ENCODE measurements around the gene TRPM3. TPM values are rescaled to one million over a fixed set of nuclear protein-coding genes. Genes with fewer than 3 reads are reported as not detected.

Gene TRPM3
- total RNA-seq, 1 donor from 2014 or later: not detected

DNA sequence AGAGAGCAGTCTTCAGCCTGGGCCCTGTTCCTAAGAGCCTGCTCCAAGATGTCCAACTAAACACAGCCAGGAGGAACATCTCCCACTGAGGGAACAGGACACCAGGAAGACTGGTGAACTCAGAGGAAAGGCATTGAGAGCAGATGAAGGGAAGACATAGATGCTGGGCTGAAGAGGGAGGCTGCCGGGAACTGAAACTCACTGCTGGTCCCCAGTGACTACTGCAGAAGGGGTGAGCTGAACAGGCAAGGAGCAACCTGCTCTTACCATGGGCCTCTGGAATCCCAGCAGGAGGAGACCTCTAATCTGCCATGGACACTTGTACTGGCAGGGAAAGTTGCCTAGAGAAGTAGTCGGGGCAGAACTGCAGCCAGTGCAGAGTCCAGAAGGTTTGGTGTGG is 95.7 kb downstream of the TRPM3 start:
- Mint-ChIP-seq H3K9me3 (no peaks in the 10 kb centered on the region), H3K36me3 (ENCODE audit: low read depth) (no peaks in the 10 kb centered on the region), H3K27me3 (ENCODE audit: low read depth) (no peaks in the 10 kb centered on the region), H3K4me3 (ENCODE audit: low read depth) (no peak overlapping the region), H3K4me1 (ENCODE audit: low read depth) (no peaks in the 10 kb centered on the region), H3K27ac (no peak overlapping the region)
- intact Hi-C loops (cut with micrococcal nuclease): no loop called here
- no peak for DNase-seq (ENCODE audit: low spot score)

DNA sequence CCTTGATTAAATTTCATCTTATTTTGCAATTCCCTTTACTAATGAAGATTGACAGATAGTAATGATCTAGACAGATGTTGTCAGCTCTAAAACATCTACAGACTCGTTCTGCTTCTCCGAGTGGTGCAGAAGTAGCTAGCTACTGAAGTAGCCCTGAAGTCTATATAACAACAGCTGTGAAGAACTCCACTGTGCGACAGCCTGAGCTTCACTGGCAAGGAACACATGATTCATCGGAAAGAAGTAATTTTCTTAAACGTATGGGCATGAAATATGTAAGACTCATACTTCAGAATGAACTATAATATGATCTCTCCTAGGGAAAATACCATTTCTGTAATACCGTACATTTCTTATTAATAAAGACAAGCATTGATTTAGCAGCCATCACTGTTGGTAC is 96.2 kb downstream of the TRPM3 start:
- no peaks in the 10 kb centered on the region for H3K9me3 Mint-ChIP-seq
- DNase-seq (ENCODE audit: low spot score): no peak
- H3K27me3 Mint-ChIP-seq (ENCODE audit: low read depth): no peaks in the 10 kb centered on the region
- no peak overlapping the region for H3K4me3 Mint-ChIP-seq (ENCODE audit: low read depth)
- intact Hi-C loops (cut with micrococcal nuclease): no loop called here
- no peaks in the 10 kb centered on the region for H3K36me3 Mint-ChIP-seq (ENCODE audit: low read depth)
- H3K4me1 Mint-ChIP-seq (ENCODE audit: low read depth): no peaks in the 10 kb centered on the region
- H3K27ac Mint-ChIP-seq: no peak overlapping the region

DNA sequence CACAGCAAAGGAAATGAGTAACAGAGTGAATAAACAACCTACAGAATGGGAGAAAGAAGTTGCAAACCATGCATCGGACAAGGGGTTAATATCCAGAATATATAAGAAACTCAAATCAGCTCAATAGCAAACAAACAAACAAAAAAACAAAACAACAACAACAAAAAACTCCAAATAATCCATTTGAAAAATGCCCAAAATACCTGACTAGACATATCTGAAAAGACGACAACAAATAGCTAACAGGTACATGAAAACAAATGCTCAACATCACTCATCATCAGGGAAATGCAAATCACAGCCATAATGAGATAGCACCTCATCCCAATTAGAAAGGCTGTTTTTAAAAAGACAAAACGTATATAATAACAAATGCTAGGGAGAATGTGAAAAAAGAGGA is 111.2 kb downstream of the TRPM3 start:
- H3K36me3 Mint-ChIP-seq (ENCODE audit: low read depth): no peaks in the 10 kb centered on the region
- intact Hi-C loops (cut with micrococcal nuclease): no loop called here
- no peak overlapping the region for H3K27ac Mint-ChIP-seq
- peaks cover 12% of the 10 kb centered on the region for H3K9me3 Mint-ChIP-seq
- DNase-seq (ENCODE audit: low spot score): no peak
- H3K4me1 Mint-ChIP-seq (ENCODE audit: low read depth): no peaks in the 10 kb centered on the region
- H3K4me3 Mint-ChIP-seq (ENCODE audit: low read depth): no peak overlapping the region
- no peaks in the 10 kb centered on the region for H3K27me3 Mint-ChIP-seq (ENCODE audit: low read depth)

DNA sequence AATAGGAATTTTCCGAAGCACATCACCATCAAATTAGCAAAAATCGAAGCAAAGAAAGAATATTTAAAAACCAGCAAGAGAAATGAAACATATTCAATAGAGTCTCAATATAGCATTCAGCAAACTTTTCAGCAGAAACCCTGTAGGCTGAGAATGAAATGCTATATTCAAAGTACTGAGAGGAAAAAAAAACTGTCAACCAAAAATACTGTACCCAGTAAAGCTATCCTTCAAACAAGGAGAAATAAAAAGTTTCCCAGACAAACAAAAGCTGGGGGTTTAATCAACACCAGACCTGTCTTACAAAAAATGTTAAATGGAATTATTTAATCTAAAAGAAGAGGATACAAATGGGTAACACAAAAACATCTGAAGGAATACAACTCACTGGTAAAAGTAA is 116.0 kb downstream of the TRPM3 start:
- H3K36me3 Mint-ChIP-seq (ENCODE audit: low read depth): no peaks in the 10 kb centered on the region
- no peak overlapping the region for H3K27ac Mint-ChIP-seq
- H3K4me1 Mint-ChIP-seq (ENCODE audit: low read depth): no peaks in the 10 kb centered on the region
- H3K4me3 Mint-ChIP-seq (ENCODE audit: low read depth): no peak overlapping the region
- no peak for DNase-seq (ENCODE audit: low spot score)
- H3K27me3 Mint-ChIP-seq (ENCODE audit: low read depth): no peaks in the 10 kb centered on the region
- peaks cover 18% of the 10 kb centered on the region for H3K9me3 Mint-ChIP-seq
- intact Hi-C loops (cut with micrococcal nuclease): no loop called here

DNA sequence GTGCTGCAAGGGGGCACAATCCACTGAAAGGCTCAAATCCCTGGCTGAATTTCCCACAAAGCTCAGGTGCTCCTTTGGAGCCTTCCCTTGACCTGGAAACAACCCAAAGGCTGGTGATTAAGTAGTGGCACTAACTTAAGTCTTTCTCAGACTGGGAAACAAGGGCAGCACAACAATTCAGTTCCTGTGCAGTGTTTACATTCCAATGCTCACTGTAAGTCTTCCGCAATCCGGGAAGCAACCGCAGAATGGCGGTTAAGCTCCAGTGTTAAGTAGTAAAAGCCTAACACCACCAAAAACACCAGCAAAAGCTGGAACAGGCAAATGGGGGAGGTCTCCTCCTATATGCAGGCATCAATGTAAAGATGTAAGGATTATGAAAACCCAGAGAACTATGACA is 117.2 kb downstream of the TRPM3 start:
- H3K36me3 Mint-ChIP-seq (ENCODE audit: low read depth): no peaks in the 10 kb centered on the region
- no peak overlapping the region for H3K27ac Mint-ChIP-seq
- H3K4me1 Mint-ChIP-seq (ENCODE audit: low read depth): no peaks in the 10 kb centered on the region
- intact Hi-C loops (cut with micrococcal nuclease): no loop called here
- H3K9me3 Mint-ChIP-seq: peaks cover 18% of the 10 kb centered on the region
- no peaks in the 10 kb centered on the region for H3K27me3 Mint-ChIP-seq (ENCODE audit: low read depth)
- DNase-seq (ENCODE audit: low spot score): no peak
- no peak overlapping the region for H3K4me3 Mint-ChIP-seq (ENCODE audit: low read depth)

DNA sequence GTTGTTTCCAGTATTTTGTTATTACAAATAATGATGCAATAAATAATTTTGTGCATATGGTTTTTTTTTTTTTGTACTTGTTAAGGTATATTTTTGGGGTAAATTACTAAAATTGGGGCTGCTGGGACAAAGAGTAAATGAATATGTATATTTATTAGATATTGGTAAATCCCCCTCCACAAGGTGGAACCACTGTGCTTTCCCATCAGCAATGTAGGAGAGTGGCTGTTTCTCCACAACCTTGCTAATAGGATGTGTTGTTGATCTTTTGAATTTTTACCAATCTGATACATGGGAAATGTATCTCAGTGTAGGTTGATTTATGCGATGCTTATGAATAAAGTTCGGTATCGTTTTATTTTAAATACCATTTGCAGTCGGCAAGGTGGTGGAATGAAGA is 118.1 kb downstream of the TRPM3 start:
- DNase-seq (ENCODE audit: low spot score): no peak
- H3K27ac Mint-ChIP-seq: no peak overlapping the region
- H3K27me3 Mint-ChIP-seq (ENCODE audit: low read depth): no peaks in the 10 kb centered on the region
- H3K9me3 Mint-ChIP-seq: peaks cover 18% of the 10 kb centered on the region
- no peaks in the 10 kb centered on the region for H3K36me3 Mint-ChIP-seq (ENCODE audit: low read depth)
- no peaks in the 10 kb centered on the region for H3K4me1 Mint-ChIP-seq (ENCODE audit: low read depth)
- H3K4me3 Mint-ChIP-seq (ENCODE audit: low read depth): no peak overlapping the region
- intact Hi-C loops (cut with micrococcal nuclease): no loop called here

DNA sequence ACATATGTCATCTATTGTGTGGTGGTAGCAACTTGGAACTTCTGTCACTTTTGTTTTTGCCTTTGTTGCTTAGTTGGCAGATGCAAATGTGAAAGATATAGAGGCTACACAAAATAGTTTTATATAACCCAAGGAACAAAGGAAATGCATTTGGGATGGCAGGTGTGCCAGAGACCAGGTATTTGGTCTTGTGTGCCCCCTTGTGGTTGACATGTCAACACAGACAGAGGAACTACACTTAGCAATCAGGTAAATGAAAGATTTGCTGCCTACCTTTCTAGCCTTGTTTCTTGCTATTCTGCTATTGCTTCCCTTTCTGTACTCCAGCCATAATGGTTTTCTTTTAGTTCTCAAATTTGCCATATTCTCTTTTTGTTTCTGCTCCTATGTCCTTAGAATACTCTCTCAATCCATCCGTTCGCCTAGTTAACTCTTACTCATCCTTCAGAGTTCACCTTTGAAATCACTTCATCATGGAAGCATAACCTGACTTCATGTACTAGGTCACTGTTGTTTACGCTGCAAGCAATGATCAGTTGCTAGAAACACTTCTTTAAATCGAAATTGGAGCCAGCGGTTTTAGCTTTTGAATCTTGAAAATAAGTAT is 119.5 kb downstream of the TRPM3 start:
- Mint-ChIP-seq H3K4me1 (ENCODE audit: low read depth) (no peaks in the 10 kb centered on the region), H3K36me3 (ENCODE audit: low read depth) (no peaks in the 10 kb centered on the region), H3K9me3 (peaks cover 15% of the 10 kb centered on the region), H3K4me3 (ENCODE audit: low read depth) (no peak overlapping the region), H3K27me3 (ENCODE audit: low read depth) (no peaks in the 10 kb centered on the region), H3K27ac (no peak overlapping the region)
- intact Hi-C loops (cut with micrococcal nuclease): no loop called here
- no peak for DNase-seq (ENCODE audit: low spot score)

DNA sequence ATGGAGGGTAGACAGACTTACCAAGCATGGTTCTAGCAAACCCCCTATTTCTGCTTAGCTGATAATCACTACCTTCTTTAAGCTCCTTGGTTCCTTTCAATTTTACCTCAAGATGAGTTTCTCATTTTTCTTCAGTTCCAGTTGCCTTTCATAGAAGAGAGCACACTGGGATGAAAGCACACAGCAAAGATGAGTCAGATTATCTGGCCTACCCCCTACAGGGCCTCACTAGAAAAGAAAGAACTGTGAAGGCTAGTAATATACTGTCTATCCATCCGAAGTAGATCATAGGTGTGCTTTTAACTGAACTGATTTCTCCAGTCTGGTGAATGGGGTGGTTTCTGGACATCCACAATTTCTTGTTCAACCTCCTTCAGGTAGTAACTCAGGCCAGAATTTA is 122.5 kb downstream of the TRPM3 start:
- Mint-ChIP-seq H3K27ac (no peak overlapping the region), H3K27me3 (ENCODE audit: low read depth) (no peaks in the 10 kb centered on the region), H3K9me3 (no peaks in the 10 kb centered on the region), H3K4me1 (ENCODE audit: low read depth) (no peaks in the 10 kb centered on the region), H3K36me3 (ENCODE audit: low read depth) (no peaks in the 10 kb centered on the region), H3K4me3 (ENCODE audit: low read depth) (no peak overlapping the region)
- no peak for DNase-seq (ENCODE audit: low spot score)
- intact Hi-C loops (cut with micrococcal nuclease): no loop called here

DNA sequence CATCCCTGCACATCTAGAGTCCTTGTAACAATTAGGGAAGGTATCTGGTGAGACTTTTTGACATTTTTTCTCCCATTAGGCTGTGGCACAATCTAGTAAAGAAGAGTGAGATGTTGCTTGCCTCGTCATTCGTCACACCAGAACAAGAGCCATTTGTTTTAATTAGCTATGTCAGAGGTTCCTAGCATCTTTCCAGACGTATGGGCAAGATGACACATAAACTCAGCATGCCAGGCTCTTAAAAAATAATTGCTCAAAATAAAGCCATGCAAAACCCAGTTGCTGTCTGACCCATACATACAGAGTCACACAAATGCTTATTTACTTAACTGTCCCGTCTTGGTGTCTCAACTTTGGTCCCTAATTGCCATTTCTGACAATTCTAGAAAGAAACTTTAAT is 125.9 kb downstream of the TRPM3 start:
- no peak overlapping the region for H3K27ac Mint-ChIP-seq
- no peaks in the 10 kb centered on the region for H3K4me1 Mint-ChIP-seq (ENCODE audit: low read depth)
- H3K4me3 Mint-ChIP-seq (ENCODE audit: low read depth): no peak overlapping the region
- no peak for DNase-seq (ENCODE audit: low spot score)
- intact Hi-C loops (cut with micrococcal nuclease): no loop called here
- no peaks in the 10 kb centered on the region for H3K27me3 Mint-ChIP-seq (ENCODE audit: low read depth)
- no peaks in the 10 kb centered on the region for H3K9me3 Mint-ChIP-seq
- H3K36me3 Mint-ChIP-seq (ENCODE audit: low read depth): no peaks in the 10 kb centered on the region

DNA sequence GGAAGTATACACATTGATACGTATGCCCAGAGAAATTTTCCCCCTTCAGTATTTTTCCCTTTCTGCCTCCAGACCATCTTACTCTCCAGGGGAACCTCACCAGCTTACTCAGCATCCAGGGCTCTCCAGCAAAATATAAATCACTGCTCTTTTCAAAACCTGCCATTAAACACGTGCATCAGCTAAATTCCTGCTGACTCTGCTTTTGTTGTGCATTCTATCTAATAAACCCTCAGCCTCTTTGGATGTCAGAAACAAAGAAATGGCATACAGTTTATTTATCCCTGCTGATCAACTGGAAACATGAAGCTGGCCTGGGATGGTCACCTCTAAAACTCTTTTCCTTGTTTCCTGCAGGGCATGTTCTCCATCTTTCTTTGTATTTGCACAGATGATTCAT is 126.8 kb downstream of the TRPM3 start:
- intact Hi-C loops (cut with micrococcal nuclease): no loop called here
- DNase-seq (ENCODE audit: low spot score): no peak
- no peak overlapping the region for H3K4me3 Mint-ChIP-seq (ENCODE audit: low read depth)
- H3K4me1 Mint-ChIP-seq (ENCODE audit: low read depth): no peaks in the 10 kb centered on the region
- no peaks in the 10 kb centered on the region for H3K27me3 Mint-ChIP-seq (ENCODE audit: low read depth)
- no peaks in the 10 kb centered on the region for H3K9me3 Mint-ChIP-seq
- H3K36me3 Mint-ChIP-seq (ENCODE audit: low read depth): no peaks in the 10 kb centered on the region
- no peak overlapping the region for H3K27ac Mint-ChIP-seq

DNA sequence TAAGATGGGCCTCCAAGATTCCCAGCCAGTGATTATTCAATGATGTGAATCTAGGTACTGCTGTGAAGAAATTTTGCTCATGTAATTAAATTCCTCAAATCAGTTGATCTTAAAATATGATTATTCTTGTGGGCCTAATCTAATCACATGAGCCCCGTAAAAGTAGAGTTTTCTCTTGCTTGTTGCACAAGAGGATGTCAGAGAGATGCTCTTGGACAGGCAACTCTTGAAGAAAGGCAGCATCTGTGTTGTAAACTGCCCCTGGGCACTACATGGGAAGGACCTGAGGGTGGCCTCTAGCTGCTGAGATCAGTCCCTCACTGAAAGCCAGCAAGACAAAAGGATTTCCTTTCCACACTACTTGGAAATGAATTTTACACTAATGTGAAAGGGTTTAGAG is 132.9 kb downstream of the TRPM3 start:
- Mint-ChIP-seq H3K27me3 (ENCODE audit: low read depth) (no peaks in the 10 kb centered on the region), H3K9me3 (peaks cover 4% of the 10 kb centered on the region)

DNA sequence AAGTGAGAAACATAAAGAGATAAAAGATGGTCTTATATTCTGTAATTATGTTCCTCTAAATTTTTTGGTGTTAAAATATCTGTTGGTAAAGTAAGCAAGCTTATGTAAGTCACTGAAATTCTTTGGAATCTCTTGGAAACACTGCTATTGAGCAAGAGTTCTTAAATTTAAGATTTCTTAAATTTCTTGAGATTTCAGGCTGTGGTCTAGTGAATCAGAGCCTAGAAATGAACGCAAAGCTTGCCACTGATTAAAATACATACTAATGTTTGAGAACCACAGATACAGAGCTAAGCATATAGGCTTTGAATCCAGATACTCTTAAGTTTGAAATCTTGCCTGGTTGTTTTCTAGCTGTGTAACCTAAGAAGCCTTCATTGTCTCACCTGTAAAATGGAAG is 133.4 kb downstream of the TRPM3 start:
- H3K36me3 Mint-ChIP-seq (ENCODE audit: low read depth): no peaks in the 10 kb centered on the region
- intact Hi-C loops (cut with micrococcal nuclease): no loop called here
- no peak overlapping the region for H3K4me3 Mint-ChIP-seq (ENCODE audit: low read depth)
- H3K9me3 Mint-ChIP-seq: peaks cover 10% of the 10 kb centered on the region
- H3K27ac Mint-ChIP-seq: no peak overlapping the region
- H3K27me3 Mint-ChIP-seq (ENCODE audit: low read depth): no peaks in the 10 kb centered on the region
- no peaks in the 10 kb centered on the region for H3K4me1 Mint-ChIP-seq (ENCODE audit: low read depth)
- DNase-seq (ENCODE audit: low spot score): no peak

More for the DNA sequence above, 132.9 kb downstream of the TRPM3 start:
- H3K4me1 Mint-ChIP-seq (ENCODE audit: low read depth): no peaks in the 10 kb centered on the region
- DNase-seq (ENCODE audit: low spot score): no peak
- no peak overlapping the region for H3K27ac Mint-ChIP-seq
- intact Hi-C loops (cut with micrococcal nuclease): no loop called here
- no peaks in the 10 kb centered on the region for H3K36me3 Mint-ChIP-seq (ENCODE audit: low read depth)
- no peak overlapping the region for H3K4me3 Mint-ChIP-seq (ENCODE audit: low read depth)

DNA sequence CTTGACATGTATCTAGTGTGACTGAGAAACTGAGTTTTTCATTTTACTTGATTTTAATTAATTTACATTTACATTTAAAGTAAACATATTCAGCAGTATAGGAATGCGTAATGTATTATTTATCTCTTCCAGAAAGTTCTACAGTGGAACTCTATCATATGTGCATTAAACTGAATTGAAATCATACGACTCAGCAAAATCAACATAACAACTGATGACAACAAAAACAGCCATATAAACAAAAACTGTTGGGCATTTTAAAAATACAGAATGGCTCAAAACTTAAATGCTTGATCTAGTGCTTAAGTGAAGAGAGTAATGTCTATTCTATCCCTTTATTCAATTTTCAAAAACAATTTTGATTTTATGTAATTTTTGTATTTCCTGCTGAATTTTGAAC is 134.4 kb downstream of the TRPM3 start:
- DNase-seq (ENCODE audit: low spot score): no peak
- no peaks in the 10 kb centered on the region for H3K4me1 Mint-ChIP-seq (ENCODE audit: low read depth)
- H3K9me3 Mint-ChIP-seq: peaks cover 11% of the 10 kb centered on the region
- H3K27ac Mint-ChIP-seq: no peak overlapping the region
- intact Hi-C loops (cut with micrococcal nuclease): no loop called here
- H3K36me3 Mint-ChIP-seq (ENCODE audit: low read depth): no peaks in the 10 kb centered on the region
- no peaks in the 10 kb centered on the region for H3K27me3 Mint-ChIP-seq (ENCODE audit: low read depth)
- no peak overlapping the region for H3K4me3 Mint-ChIP-seq (ENCODE audit: low read depth)

DNA sequence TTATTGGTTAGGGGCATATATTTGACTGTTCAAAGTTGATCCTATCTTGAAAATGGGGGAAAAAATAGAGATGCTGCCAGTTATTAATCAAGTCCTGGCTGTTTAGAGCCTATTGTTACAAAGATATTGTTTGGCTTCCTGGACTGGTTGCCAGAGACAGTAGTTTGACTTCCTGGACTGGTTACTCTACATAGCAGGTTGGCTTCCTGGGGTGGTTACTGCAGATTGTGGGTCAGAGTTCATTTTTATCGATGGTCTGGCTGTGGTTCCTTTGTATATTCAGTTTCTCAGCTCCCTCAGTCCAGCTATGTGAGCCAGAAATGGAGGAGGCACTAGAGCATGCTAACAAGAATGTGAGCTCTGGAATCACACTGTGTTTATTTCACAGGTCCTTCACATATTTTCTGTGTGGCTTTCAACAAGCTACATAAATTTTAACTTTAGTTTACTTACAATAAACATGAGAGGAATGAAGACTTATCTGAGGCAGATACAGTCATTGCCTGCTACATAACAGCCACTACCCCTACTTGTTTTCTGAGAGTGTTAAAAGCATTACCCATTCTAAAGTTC is 137.6 kb downstream of the TRPM3 start:
- no peak overlapping the region for H3K4me3 Mint-ChIP-seq (ENCODE audit: low read depth)
- H3K27ac Mint-ChIP-seq: no peak overlapping the region
- no peaks in the 10 kb centered on the region for H3K27me3 Mint-ChIP-seq (ENCODE audit: low read depth)
- H3K4me1 Mint-ChIP-seq (ENCODE audit: low read depth): no peaks in the 10 kb centered on the region
- intact Hi-C loops (cut with micrococcal nuclease): no loop called here
- DNase-seq (ENCODE audit: low spot score): no peak
- H3K36me3 Mint-ChIP-seq (ENCODE audit: low read depth): no peaks in the 10 kb centered on the region
- H3K9me3 Mint-ChIP-seq: peaks cover 11% of the 10 kb centered on the region

Data from activated T-helper 2 cell treated with anti-CD3 and anti-CD28 coated beads, Interferon-gamma antibody, Interleukin-2, Interleukin-4, amounts not matched to agents 10 μg/mL and 5 μg/mL and 100 μg/mL, durations not matched to agents 14 hours and 24 hours and 36 hours (primary cell).